Middle frontal gyrus (tissue), 1 donor: Measurements from ENCODE around the gene MNX1.

Experiments used
- DNase-seq: peaks from one replicate; pipeline ENCODE4 v3.0.0-alpha.2; 2015; ENCODE audit warnings: low spot score; ENCODE audit errors: extremely low spot score

The MNX1 gene

DNA sequence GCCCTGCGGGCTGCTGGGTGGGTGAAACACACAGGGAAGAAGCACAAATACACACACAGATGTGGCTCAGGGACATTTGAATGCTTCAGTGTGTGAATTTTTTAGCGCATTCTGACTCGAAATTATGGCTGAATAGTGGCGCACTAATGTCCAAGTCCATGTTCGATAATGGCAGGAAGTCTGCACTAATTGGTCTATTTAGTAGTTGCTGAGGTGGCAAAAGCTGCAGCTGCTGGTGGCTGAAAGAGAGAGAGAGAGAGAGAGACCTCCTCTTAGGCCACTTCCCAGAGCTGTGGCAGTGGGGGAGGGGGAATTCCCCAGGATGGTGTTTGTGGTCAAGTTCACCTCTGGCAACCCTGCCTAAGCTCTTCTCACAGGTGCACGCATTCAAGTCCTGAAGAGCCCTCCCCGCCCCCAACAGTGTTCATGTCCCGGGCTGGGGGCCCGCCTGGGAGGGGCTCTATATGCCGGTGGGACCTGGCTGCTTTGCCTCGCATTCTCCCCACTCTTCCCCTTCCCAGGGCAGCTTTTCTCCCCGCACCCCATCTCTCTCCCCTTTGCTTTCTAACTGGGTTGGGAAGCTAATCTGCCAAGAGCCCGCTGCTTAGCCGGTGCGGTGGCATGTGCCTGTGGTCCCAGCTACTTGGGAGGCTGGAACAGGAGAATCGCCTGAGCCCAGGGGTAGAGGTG lies 6.0 kb upstream of the MNX1 start:
- DNase-seq = no peak

DNA sequence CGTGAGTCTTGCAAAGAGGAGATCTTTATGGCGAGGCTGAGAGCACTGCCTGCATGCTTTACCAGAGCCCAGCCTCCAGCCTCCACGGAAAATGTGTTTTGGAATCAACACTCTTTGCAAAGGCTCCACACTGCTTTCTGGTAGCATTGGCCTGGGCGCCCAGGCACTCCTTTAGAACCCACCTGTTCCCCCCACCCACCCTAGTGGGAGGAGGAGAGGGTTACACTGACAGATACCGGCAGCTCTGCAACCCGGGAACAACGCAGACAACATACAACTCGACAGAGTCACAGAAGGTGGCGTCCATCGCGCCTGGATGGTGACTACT lies 5.5 kb upstream of the MNX1 start:
- DNase-seq = no peak

DNA sequence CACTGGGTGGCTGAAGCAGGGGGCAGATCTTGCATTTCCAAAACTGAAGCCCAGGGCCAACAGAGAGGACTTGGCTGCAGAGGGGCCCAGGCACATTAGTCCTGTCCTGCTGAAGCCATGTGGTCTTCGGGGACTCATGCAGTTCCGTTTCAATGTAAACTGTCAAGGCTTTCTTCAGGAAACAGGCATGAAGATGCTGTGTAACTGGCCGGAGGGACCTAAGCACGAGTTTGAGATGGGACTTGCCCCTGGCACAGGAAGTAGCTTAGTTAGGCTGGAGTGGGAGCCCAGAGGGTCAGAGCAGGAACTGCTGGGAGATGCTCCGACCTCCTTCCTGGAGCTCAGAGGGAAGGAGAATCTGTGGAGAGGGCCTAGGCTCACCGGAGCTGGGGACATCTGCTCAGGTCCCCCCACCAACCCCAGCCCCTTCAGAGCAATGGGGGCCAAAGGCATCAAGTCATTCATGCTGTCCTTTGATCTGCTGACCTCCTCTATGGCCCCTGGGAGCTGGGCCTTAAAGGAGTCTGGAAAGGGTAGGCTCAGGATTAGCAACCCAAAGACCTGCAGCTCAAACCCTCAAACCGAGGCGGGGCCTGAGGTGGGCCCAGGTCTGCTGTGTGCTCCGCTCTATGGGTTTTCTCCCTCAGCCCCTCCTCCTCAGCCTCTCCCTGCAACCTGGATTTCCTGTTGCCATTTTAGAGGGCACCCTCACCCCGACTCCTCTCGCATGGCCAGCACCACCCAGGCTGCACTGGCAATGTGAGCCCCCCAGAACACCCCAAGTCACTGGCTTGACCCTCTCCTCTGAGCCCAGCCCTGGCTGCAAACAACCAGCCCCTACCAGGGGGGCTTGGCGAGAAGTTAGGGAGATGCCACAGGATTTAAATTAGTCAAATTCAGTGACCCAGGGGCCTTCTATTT lies 4.4 kb upstream of the MNX1 start:
- DNase-seq = no peak

DNA sequence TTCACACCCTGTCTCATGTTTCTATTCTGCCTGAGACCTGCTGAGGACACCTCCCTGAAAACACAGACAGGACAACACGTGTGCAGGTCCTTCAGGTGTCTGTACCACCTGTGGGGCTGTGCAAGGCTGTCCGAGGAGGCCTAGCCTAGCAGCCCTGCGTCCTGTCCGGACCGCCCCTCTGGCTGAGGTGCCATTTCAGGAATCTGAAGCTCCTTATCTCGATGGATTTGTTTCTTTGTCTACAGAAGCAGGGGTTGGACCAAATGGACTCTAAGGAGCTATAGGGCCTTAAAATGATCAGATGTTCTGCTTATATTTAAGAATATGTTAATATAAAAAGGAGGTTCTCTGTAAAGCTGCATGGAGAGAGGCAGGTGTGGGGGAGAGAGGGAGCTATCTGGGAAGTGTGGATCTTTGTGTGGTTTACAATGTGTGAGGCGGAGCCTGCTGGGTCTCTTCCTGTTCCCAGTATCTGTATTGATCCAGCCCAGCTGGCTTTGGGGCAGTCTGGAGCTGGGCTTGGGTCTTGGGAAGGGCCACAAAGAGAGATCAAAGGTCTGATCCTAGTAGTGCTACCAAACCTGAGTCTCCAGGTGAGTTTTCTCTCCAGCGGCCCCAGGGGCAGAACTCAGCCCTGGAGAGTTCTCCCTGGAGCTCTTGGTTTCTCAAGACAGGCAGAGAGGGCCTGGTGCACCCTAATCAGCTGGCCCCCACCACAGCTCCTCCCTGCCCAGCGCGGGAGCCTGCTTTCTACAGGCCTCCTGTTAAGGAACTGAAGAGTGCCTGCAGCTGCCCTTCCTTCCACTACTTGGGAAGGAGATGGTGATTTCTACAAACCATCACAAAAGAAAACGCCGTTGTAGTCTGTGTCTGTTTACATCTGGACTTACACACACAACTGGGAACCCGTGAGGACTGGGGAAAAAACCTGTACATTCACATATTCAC lies 3.4 kb upstream of the MNX1 start:
- no peak for DNase-seq

DNA sequence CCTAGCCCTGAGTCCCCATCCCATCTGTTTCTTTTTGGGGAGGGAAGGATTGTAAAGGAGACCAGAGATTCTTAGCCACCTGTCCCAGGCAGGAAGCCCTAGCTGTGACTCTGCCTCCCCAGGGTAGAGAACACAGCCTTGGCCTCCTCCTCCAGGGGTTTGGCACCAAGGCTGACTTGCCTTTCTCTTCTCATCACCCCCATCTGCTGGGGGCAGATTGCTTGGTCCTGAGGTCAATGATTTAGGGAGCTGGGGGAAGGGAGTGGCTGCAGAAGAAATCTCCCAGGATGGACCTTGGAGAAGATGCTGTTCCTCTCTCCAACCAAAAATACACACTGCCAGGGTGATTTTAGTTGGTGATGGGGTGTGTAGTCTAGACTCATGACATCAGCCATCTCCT lies 2.6 kb upstream of the MNX1 start:
- DNase-seq = no peak

DNA sequence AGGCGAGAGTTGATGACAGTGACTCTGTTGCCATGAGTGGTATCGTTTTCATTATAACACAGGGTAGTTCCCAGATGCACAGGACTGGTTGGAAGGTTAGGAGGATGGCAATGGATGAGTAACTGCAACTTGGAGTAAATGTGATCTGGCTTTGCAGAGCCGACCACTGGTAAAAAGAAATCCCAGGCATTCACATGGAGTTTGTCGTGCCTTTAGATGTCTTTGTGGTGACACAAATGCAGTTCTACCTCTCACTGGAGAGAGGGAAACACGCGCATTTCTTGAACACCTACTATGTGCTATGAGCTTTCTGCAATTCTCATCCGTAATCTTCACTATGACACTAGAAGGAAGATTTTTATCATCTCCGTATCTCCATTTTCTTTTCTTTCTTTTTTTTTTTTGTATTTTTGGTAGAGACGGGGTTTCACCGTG lies 1.7 kb upstream of the MNX1 start:
- DNase-seq = no peak

DNA sequence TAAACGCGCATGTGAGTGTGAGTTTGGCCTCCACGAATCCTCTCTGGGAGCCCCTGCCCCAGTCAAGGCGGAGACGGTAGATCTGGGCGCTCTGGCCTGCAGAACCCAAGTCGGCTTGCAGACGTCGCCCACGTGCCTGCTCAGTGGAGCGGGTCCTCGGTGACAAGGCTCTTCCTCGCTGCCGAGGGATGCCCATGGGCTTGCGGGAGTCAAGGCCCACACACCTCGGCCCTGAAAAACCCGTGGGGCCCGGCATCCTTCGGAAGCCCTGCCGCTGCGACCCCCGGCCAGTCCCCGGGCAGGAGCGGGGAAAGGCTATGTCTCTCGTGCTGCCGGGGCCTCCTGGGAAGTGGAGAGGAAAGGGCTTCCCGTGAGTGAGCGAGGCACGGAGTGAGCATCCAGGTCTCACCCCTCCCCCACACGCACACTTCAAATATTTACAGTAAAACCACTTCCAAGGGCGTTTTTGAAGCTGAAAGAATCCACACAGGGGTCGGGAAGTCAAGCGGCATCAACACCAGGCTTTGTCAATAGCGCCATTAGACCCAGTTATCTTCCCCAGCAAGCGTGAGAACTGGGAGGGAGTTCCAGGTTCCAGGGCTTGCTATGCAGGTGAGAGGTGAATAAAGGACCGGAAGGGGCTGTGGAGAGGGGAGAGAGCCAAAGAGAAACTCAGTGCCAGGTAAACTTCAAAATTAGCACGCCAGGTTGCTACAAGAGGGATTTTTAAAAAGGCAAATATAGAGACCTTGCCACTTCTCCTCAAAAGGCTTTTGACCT lies 1.1 kb upstream of the MNX1 start:
- no peak for DNase-seq

DNA sequence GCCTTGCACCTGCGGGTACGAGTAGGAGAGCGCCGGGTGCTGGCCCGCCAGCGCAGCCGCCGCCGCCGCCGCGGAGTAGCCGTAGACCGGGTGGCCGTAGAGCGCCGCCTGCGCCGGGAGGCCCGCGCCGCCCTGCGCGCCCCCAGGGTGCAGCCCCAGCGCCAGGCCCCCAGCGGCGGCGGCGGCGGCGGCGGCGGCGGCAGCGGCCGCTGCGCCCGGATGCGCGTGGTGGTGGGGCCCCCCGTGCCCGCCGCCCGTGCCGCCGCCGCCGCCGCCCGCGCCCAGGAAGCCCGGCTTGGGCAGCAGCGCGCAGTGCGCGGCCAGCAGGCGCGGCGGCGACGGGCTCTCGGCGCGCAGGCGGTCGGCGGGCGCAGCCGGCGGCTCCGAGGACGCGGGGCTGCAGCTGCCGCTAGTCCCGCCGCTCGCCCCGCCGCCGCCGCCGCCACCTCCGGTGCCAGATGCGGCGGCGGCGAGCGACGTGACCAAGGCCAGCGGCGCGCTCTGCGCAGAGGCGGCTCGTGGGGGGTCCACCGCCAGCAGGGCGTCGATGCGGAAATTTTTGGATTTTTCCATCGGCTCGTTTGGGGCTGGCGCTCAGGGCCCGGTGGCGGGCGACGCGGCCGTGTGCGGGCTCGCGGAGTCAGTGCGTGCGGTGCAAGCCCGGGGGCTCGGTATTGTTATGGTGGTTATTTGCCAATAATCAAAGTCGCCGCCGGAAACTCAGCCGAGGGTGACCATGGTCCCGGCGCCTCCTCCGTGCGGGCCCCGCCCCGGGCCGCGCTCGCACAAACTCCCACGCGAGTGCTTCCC lies 480 bp downstream of the MNX1 start:
- DNase-seq = no peak

DNA sequence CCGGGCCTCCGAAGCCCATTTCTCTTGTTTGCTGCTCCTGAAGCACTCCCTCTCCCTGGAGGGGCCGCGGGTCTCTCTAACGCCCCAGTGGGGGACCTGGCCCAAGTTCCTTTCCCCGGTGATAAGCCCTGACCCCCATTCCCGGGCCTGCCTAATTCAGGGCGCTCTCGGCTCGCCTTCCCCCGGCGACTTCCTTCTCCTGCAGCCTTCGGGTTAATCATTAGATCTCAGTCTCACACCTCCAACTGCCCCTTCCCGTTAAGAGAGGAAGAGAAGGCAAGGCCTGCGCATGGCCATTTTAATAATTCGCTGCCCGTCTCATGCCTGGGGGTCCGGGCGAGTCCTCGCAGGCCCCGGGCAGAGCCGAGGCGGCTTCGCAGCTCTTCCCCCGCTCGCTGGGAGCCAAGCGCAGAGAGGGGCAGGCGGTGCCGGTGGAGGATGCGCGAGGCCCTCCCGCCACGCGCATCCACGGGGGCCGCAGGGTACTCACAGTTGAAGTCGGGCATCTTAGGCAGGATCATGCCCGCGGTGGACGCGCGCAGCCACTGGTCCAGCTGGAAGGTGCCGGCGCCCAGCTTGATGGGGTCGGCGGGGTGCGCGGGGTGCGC lies 1.2 kb downstream of the MNX1 start:
- DNase-seq = no peak

DNA sequence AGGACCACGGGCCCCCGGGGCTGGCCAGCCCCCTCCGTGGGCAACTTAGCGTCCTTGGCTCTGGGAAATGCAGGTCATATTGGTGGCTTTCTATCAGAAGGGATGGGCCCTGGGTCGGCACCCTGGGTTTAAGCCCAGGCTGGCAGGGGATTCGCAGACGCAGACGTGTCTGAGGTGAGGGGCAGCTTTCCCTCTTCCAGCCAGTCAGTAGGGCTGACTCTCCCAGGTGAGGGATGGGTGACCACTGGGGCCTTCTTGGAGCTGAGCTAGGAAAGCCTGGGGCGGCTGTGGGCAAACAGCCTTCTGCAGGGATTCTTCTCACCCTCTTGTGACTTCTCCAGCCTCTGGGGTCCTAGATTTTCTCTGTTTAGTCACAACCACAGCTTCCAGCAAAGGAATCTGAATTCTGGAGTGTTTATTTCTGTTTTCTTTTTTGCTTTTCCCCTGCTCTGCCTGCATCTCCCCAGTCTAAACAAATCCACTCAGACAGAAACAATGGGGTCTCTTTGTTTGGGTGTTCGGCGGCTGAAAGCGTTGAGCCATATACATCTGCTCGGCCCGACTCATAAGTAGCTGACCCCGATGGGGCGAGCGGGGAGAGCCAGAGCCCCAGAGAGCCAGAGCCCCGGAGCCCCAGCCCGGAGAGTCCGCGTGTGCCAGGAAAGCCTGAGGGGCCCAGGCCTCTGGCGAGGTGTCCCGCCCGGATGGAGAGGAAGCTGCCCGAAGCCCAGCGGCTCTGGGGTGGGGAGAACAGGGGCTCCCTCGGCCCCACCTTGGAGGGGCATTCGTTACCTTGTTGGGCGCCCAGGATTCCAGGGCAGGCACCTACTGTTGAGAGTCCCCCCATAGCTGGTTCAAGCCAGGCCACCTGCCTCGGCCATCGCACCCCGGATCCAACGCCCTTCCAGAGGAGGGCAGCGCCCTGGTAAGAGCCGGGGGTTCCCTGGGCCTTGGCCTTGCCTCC lies 2.0 kb downstream of the MNX1 start:
- no peak for DNase-seq

DNA sequence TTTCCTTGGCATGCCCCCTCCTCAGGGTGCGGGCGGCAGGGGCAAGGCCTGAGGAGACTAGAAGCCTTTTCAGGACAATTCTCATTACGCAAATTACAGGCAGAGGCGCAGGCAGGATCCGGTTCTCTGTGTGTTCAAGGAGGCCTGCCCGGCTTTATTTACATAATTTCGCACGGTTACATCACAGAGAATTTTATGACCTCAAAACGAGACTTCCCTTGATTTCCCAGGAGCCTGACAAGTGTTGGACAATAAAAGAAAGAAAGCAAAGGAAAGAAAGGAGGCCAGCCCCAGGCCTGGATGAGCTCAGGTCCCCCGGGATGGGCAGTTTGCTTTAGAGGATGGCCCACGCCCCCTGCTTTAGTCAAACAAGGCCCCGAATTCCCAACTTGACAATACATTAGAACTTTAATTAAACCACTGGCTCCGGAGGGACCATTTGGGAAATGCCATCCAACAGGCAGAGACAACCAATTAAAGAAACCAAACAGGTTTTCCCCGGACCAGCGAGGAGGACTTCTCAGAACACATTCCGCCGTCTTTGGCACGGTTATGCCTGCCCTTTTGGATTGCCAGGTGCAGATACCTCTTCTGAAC lies 2.9 kb downstream of the MNX1 start:
- no peak for DNase-seq

DNA sequence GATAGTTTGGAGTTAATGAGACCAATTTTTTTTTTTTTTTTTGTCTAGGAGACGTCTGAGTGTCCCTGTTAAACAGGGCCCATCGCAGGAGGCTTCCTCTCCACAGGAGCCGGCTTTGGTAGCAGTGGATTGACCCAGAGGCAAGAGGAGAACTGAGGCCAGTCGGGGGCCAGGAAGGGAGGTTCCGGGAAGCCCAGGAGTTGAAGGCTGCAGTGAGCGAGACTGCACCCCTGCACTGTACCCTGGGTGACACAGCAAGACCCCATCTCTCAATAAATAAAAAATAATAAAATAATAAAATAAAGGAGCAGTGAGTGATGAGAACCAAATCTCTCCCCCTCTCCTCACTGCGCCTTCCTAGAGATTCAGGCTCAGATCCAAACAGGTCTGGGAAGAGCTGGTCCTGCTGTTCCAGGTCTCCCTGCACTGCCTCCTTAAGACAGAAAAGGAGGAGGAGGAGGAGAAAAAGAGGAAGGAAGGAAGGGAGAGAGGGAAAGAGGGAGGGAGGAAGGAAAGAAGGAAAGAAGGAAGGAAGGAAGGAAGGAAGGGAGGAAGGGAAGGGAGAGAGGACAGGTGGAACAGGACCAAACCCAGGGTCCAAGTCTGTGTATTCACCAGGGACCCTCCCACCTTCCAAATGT lies 3.5 kb downstream of the MNX1 start:
- DNase-seq = no peak

DNA sequence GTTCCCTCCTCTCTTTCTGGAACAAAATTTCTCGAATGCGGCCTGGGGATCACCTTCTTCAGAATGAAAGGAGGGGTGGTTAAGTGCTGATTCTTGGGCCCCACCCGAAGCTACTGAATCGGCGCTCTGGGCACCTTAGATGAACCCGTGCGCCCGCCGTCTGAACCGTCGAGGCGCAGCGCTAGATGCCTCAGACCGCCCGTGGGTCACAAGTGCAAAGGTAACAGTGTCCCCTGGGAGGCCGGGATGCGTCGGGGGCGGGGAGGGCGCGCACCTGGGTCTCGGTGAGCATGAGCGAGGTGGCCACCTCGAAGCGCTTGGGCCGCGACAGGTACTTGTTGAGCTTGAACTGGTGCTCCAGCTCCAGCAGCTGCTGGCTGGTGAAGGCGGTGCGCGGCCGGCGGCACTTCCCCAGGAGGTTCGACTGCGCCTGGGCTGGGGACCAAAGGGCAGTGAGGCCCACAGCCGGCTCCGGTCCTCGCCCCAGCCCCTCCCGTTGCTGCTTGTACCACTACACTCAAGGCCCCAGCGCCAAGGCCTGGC lies 4.2 kb downstream of the MNX1 start:
- no peak for DNase-seq

DNA sequence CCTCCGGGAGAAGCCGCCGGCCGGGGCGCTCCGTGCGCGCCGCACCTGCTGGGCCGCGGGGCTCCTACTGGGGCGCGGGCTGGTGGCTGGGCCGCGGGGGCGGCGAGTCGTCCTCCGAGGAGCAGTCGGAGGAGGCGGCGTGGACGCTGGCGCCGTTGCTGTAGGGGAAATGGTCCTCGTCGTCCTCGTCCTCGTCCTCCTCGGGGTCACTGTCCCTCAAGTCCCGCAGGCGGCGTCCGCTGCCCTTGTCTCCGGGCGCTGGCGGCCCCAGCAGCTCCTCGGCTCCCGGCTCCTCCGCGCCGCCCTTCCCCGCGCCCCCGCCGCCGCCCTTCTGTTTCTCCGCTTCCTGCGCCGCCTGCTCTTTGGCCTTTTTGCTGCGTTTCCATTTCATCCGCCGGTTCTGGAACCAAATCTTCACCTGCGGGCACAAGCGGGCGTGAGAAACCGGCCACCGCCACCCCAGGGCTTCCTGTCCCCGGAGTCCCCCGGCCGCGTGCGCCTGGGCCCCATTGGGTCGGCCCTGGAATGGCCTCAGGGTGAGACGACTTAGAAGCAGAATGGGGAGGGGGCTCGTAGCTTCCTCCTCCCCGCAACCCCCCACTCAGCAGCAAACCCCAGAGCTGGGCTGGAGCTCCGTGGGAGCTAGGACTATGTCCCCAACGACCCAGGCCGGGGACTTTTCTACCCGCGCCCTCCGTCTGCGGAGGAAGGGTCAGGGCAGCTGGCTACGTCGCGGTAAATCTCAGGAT lies 4.8 kb downstream of the MNX1 start:
- no peak for DNase-seq

DNA sequence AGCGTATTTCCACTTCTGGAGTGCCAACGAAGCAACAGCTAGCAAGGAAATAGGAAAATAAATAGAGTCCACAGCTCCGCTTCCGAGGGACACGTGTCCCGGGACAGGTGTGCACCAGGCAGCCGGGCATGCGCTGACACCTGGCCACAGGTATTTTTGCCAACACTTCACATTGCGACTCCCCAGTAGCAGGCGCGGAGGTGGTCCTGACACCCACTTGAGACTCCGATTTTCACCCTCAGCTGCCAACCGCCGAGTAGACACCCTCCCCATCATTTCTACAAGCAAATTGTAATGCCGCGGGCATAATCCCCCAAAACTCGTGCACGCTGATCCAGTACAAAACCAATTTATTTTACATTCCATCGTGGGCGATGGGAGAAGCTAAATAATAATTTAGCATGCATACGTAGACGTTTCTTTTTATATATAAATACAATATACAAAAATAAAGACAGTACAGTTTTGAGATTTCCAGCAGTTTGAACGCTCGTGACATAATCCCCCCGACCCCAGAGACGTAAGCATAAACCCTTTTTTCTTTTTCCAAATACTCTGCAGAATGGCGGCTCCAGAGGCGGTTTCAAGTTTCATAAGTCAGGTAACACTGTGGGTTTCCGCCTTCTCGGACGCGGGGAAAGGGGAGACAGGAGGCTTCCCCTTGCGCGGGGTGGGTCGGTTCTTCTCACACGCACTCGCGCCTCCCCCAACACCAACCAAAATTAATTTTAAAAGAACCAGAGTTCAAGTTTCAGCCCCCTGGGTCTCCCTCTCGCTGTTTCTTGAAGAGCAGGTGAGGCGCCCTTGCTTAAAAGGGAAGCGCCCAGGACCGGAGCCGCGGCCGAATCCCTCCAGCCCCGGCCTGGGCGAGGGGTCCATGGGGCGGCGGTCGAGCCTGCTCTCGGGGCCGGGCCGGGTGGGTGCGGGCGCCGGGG lies 5.7 kb downstream of the MNX1 start:
- DNase-seq = no peak
